ENCODE results near the gene NEUROD2.

The NEUROD2 gene

DNA sequence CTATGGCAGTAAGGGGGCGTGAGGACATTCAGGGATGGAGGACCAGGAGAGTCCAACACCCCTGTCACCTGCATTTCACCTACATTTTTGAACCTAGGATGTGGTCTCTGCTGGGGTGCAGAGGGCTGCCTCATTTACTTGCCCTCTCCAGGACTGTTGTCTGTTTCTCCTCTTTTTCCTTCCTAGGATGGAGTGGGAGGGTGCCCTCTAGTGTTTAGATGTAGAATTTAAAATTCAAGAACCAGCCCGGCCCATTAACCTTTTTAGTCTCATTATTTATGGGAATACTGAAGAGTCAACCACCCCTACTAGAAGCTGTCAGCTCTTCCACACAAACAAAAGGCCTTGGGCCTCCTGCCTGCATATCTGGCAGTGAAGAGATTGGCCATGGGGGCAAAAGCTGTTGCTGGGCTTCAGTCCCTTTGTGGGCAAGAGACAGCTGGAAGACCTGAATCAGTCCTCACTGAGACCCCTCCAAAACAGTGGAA, 26.7 kb upstream of the NEUROD2 start:
- no peak for TF ChIP-seq POLR2AphosphoS5 (IDR thresholded peaks at IDR 0.05; ENCODE audit: low read depth, low read length)
- no peak for TF ChIP-seq POLR2A (IDR thresholded peaks at IDR 0.05; ENCODE audit: low read depth, low read length)
- TF ChIP-seq TAF1 (IDR thresholded peaks at IDR 0.05; ENCODE audit: borderline replicate concordance, low read depth, low read length): no peak
- FAIRE-seq (no peak), DNase-seq (ENCODE audit: insufficient read length) (no peak)

DNA sequence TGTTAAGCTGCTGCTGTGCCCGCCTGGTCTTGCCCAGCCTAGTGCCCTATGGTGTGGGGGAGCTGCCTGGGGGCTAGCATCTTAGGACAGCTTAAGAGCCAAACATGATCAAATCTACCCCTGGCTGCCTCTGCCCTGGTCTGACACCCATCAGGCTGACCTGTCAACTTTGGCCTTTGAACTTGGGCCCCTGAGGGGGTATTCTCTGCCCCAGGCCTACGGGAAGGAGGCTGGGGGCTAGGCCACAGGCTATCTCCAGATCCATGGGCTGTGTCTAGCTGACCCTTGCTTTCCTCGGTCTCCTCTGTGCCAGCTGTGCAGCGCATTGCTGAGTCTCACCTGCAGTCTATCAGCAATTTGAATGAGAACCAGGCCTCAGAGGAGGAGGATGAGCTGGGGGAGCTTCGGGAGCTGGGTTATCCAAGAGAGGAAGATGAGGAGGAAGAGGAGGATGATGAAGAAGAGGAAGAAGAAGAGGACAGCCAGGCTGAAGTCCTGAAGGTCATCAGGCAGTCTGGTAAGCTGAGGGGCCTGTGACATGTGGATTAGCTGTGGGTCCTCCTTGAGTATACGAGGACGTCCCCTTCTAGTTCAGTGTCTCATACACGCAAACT, 26.0 kb upstream of the NEUROD2 start:
- FAIRE-seq (no peak), DNase-seq (ENCODE audit: insufficient read length) (no peak)
- TF ChIP-seq POLR2A (IDR thresholded peaks at IDR 0.05; ENCODE audit: low read depth, low read length) (no peak), TAF1 (IDR thresholded peaks at IDR 0.05; ENCODE audit: borderline replicate concordance, low read depth, low read length) (no peak), POLR2AphosphoS5 (IDR thresholded peaks at IDR 0.05; ENCODE audit: low read depth, low read length) (no peak)

DNA sequence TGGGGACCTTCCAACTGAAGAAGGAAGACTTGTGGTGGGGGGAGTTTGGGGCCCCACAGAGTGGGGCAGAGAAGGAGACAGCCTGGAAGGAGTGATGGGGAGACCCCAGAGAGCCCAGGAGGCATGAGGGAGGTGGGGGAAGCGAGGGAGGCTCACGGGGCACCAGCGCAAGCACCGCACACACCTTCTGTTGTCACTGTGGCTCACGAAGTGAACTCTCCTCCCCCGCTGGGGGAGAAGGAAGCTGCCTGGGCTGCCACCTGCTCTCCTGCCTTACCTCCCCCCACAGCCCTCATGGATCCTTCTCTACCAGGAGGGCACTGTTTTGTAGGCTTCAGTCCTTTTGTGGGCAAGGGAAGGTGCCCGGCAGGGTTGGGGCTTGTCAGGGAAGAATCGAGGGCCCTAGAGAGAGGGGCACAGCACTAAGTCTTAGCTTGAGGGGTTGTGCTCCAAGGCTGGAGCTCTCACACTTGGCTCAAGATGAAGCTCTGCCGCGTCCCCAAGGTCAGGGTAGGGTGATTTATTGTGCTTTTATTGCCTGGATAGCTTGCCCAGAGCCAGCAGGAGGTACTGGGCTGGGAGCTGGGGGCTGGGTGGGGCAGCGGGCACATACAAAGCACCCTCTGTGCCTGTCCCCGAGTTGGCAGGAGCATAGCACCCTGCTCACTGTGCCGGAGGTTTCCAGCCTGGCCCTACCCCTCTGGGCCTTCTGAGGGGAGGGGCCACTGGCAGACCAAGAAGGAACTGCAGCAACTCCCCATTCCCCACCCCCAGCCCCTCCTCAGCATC, 24.6 kb upstream of the NEUROD2 start:
- DNase-seq (ENCODE audit: insufficient read length) (no peak), FAIRE-seq (no peak)
- TF ChIP-seq POLR2A (IDR thresholded peaks at IDR 0.05; ENCODE audit: low read depth, low read length): no peak
- TF ChIP-seq POLR2AphosphoS5 (IDR thresholded peaks at IDR 0.05; ENCODE audit: low read depth, low read length): no peak
- TF ChIP-seq TAF1 (IDR thresholded peaks at IDR 0.05; ENCODE audit: borderline replicate concordance, low read depth, low read length): no peak

DNA sequence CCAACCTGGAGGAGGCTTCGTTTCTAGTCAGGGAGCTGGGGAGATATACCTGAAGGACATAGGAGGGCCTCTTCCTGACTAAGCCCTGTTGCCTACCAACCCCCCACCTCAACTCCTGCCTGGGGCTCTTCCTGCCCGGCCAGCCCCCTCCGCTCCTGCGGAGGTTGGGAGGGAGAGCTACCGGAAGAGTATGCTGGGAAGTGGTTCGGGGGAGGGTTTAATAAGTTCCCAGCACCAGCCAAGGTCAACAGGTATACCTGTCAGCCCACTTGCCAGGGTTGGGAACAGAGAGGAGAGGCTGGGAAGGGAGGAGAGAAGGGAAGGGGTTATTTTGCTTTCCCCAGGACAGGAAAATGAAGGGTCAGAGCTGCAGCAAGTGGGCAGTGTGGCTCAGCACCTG, 23.7 kb upstream of the NEUROD2 start:
- FAIRE-seq: no peak
- no peak for TF ChIP-seq POLR2AphosphoS5 (IDR thresholded peaks at IDR 0.05; ENCODE audit: low read depth, low read length)
- TF ChIP-seq TAF1 (IDR thresholded peaks at IDR 0.05; ENCODE audit: borderline replicate concordance, low read depth, low read length): no peak
- no peak for TF ChIP-seq POLR2A (IDR thresholded peaks at IDR 0.05; ENCODE audit: low read depth, low read length)
- no peak for DNase-seq (ENCODE audit: insufficient read length)

DNA sequence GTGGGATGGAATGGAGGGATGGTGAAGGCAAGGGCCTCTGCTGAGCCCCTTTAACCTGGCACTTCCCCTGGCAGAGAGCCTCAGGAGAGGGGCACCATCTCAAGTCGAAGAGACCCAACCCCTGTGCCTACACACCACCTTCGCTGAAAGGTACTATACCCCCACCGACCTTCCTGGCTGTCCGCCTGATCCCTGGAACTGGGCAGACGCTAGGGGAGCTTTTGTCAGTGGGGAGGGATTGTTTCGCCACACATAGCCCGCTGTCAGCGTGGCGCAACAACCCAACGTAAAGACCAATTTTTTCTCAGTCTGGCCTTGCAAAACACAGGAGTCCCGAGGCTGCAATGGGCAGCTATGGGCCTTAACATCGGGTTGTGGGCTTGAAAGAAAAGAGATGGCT, 22.2 kb upstream of the NEUROD2 start:
- DNase-seq (ENCODE audit: insufficient read length): no peak
- TF ChIP-seq POLR2A (IDR thresholded peaks at IDR 0.05; ENCODE audit: low read depth, low read length): no peak
- no peak for TF ChIP-seq POLR2AphosphoS5 (IDR thresholded peaks at IDR 0.05; ENCODE audit: low read depth, low read length)
- no peak for TF ChIP-seq TAF1 (IDR thresholded peaks at IDR 0.05; ENCODE audit: borderline replicate concordance, low read depth, low read length)
- FAIRE-seq: no peak

DNA sequence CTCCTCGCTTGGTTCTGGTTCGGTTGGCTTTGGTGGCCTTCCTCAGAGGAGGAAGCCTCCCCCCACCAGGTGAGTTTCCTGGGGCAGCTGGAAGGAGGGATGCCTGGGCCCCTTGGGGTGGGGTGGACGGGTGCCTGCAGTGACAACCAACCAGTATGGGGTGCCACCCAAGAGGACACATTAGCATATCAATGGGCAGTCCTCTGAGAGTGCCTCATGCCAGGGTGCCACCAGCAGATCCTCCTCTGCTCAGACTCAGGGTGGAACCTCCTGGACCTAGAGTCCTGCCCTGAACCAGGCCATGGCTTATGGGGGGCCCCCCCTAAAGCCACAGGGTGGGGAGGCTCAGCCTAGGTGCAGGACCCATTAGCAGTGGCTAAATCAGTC, 21.8 kb upstream of the NEUROD2 start:
- no peak for DNase-seq (ENCODE audit: insufficient read length)
- TF ChIP-seq POLR2A (IDR thresholded peaks at IDR 0.05; ENCODE audit: low read depth, low read length): no peak
- FAIRE-seq: no peak

DNA sequence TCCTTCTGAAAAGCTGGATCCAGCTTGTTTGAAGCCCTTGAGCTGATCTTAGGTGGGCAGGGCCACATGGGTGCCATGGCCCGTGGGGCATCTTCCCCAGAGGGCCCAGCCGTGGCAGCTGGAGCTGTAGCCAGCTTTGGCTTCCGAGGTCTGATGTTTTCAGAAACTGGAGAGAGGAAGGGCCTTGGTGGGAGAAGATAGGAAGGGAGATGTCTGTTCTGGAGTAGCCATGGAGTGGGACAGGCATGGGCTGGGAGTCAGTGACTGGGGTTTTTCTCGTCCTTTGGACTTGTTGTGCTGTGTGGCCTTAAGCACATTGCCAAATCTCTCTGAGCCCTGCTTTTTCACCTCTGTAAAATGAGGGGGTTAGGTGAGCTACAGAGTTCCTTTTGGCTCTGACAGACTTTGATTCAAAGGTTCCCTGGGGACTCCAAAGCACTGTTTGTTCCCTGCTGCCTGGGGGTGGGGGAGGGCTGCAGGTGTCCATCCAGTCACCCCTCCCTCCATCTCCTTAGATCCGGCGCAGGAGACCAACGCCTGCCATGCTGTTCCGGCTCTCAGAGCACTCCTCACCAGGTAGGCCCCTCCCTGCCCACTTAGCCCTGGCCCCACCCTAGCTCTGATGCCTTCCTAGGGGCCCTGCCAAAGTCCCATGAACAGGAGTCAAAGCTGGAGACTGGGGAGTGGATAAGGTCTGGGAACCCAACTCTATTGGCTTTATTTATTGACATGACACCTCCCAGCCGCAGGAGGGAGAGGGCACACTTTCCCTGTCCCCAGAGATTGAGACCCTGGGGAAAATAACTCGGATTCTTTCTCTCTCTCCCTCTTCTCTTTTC, 21.2 kb upstream of the NEUROD2 start:
- FAIRE-seq: no peak
- DNase-seq (ENCODE audit: insufficient read length): no peak
- TF ChIP-seq POLR2A (IDR thresholded peaks at IDR 0.05; ENCODE audit: low read depth, low read length): no peak

DNA sequence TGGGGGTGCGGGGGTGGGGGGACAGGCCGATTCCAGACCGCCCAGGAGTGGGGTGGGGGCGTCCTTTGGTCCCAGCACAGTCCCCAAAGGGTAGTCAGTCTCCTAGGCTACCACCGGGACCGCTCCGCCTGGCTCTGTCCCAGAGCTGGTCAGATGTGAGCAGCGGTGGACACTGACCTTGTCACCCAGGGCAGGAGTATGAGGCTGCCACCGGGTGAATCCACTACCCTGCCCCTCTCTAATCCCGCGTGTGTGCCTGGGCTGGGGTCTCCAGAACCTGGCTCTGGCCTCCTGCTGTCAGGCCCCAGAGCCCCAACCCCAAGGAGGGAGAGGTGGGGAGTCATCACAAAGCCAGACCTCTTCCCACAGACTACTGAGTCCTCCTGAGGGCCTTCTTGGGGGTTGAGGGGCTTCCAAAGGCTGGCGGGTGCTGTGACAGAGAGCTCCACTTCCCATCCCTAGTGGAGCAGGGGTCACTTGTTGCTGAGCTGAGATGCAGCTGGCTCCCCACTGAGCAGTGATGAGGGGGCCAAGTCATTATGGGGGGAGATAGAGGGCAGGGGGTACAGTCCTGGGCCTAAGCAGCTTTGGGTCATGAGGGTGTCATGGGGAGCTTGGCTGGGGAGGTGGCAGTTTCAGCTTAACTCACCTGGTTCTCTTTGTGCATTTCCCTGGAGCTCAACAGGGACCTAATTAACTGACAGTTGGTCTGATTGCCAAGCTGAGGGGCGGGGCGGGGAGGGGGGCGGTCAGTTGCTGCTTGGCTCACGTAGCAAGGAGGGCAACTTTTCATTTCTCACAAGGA, 20.2 kb upstream of the NEUROD2 start:
- FAIRE-seq (no peak), DNase-seq (ENCODE audit: insufficient read length) (no peak)
- TF ChIP-seq TAF1 (IDR thresholded peaks at IDR 0.05; ENCODE audit: borderline replicate concordance, low read depth, low read length): no peak
- TF ChIP-seq POLR2AphosphoS5 (IDR thresholded peaks at IDR 0.05; ENCODE audit: low read depth, low read length): no peak
- TF ChIP-seq POLR2A (IDR thresholded peaks at IDR 0.05; ENCODE audit: low read depth, low read length): no peak

DNA sequence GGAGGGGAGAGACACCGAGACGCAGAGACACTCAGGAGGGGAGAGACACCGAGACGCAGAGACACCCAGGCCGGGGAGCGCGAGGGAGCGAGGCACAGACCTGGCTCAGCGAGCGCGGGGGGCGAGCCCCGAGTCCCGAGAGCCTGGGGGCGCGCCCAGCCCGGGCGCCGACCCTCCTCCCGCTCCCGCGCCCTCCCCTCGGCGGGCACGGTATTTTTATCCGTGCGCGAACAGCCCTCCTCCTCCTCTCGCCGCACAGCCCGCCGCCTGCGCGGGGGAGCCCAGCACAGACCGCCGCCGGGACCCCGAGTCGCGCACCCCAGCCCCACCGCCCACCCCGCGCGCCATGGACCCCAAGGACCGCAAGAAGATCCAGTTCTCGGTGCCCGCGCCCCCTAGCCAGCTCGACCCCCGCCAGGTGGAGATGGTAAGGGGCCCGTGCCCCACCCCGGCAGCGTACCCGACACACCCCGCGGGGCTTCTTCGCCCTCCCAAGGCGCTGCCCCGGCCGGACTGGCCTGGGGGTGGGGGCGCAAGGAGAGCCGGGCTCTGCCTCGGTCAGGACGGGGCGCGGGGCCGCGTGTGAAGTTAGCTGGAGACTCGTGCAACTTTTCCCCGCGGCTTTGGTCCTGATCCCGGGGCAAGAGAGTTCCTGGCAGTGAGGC, 19.5 kb upstream of the NEUROD2 start:
- FAIRE-seq (peak; percentile 53), DNase-seq (ENCODE audit: insufficient read length) (no peak)
- TF ChIP-seq POLR2AphosphoS5 (IDR thresholded peaks at IDR 0.05; ENCODE audit: low read depth, low read length) (no peak), POLR2A (IDR thresholded peaks at IDR 0.05; ENCODE audit: low read depth, low read length) (no peak), TAF1 (IDR thresholded peaks at IDR 0.05; ENCODE audit: borderline replicate concordance, low read depth, low read length) (no peak)

DNA sequence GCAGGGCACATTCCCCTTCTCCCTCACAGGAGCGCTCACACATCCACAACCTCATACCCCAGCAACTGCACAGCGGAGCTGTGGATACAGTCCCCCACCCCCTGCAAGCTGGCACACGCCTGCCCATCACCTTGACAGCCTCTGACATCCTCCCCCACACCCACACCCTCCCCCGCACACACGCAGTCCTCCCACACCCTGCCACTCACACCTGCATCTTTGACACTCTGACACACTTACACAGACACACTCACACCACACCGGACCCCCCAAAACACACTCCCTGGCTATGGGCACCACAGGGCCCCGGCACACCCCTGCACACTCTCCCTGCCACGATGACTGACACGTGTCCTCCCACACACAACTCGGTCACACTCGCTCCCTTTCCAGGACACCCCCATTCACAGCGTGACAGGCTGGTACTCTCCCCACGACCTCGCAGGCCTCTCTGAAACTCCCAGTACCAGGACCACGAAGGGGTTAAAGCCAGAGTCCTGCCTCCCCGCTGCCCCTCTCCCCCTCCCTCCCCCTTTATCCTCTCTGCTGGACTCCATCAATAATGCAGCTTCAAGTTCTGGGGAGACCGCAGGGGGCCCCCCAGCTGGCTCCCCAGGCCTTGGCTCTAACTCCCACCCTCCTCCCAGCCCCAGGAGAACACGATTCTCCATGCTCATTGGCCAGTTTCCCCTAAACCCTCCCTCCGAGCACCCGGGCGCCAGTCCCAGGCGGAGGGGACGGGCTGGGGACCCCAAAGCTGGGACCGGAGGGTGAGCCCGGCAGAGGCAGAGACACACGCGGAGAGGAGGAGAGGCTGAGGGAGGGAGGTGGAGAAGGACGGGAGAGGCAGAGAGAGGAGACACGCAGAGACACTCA, 18.7 kb upstream of the NEUROD2 start, which contains the start of gene PPP1R1B:
TSS of gene PPP1R1B (plus strand) at position 782 of the 876 bp plus-strand sequence. CDS start 441 bp downstream, outside the sequence.
- no peak for DNase-seq (ENCODE audit: insufficient read length)

More for the DNA sequence above, 18.7 kb upstream of the NEUROD2 start, which contains the start of gene PPP1R1B:
- FAIRE-seq: no peak
- TF ChIP-seq POLR2AphosphoS5 (IDR thresholded peaks at IDR 0.05; ENCODE audit: low read depth, low read length) (no peak), POLR2A (IDR thresholded peaks at IDR 0.05; ENCODE audit: low read depth, low read length) (no peak), TAF1 (IDR thresholded peaks at IDR 0.05; ENCODE audit: borderline replicate concordance, low read depth, low read length) (no peak)

All from GM12892 (cell line).